H1 (cell line): ENCODE measurements around the gene KRTAP3-2. TPM values are rescaled to one million over a fixed set of nuclear protein-coding genes. Genes with fewer than 3 reads are reported as not detected.
A peak's percentile ranks its signal among the peaks of the same experiment; 100 is the strongest.

Source experiments
- CTCF ChIA-PET: fragments of 300-600 bp; sonication (Branson Sonifier 250); formaldehyde crosslinking; loops from one replicate; lab custom pipeline; 2021; ENCODE audit not compliant: partially characterized antibody; lab: Charles Lee
- POLR2A ChIA-PET: fragments of 300-600 bp; sonication (Branson Sonifier 250); formaldehyde crosslinking; loops from one replicate; lab custom pipeline; 2021; ENCODE audit warnings: inconsistent platforms; ENCODE audit not compliant: partially characterized antibody; lab: Charles Lee
- DNase-seq, 2 experiments: peaks; one replicate each; pipeline versions ENCODE4 v3.0.0 to v3.0.0-alpha.2; 2010 to 2022; ENCODE audit warnings: low spot score in 2 of 2, low read depth in 1 of 2, mixed read lengths in 1 of 2
- FAIRE-seq: peaks from 2 replicates; lab custom pipeline; 2011; peaks lifted over from hg19 to GRCh38; lab: Jason Lieb, UNC
- H2AFZ ChIP-seq: 2 replicates; pipeline ENCODE4 v1.8.1; 2012; ENCODE audit warnings: low read length, inconsistent platforms
- H2AK5ac ChIP-seq: 2 replicates; pipeline ENCODE4 v1.6.1; 2013; ENCODE audit warnings: low read depth, low read length
- H2BK120ac ChIP-seq: replicated peaks from 2 replicates; pipeline ENCODE3; 2013; ENCODE audit warnings: low read depth, low read length, inconsistent platforms
- H2BK12ac ChIP-seq: 2 replicates; pipeline ENCODE4 v1.6.1; 2013; ENCODE audit warnings: low read depth, low read length
- H2BK15ac ChIP-seq: 2 replicates; pipeline ENCODE4 v1.6.1; 2013; ENCODE audit warnings: low read length
- H2BK20ac ChIP-seq: 2 replicates; pipeline ENCODE4 v1.6.1; 2013; ENCODE audit warnings: low read length
- H2BK5ac ChIP-seq: 2 replicates; pipeline ENCODE4 v1.6.1; 2013; ENCODE audit warnings: low read depth, low read length
- H3K14ac ChIP-seq: 2 replicates; pipeline ENCODE4 v1.6.1; 2013; ENCODE audit warnings: inconsistent platforms; ENCODE audit not compliant: insufficient read length
- H3K18ac ChIP-seq: 2 replicates; pipeline ENCODE4 v1.6.1; 2013; ENCODE audit warnings: low read length; ENCODE audit errors: extremely low read depth
- H3K23ac ChIP-seq: 2 replicates; pipeline ENCODE4 v1.6.1; 2013; ENCODE audit warnings: inconsistent platforms; ENCODE audit not compliant: insufficient read length
- H3K23me2 ChIP-seq: 2 replicates; pipeline ENCODE4 v1.6.1; 2013; ENCODE audit warnings: low read depth, low read length
- H3K27ac ChIP-seq: 2 replicates; pipeline ENCODE4 v1.6.1; 2011; ENCODE audit warnings: low read depth, low read length, inconsistent platforms
- H3K27me3 ChIP-seq, 4 experiments: replicated peaks in 1 of 4; 1 replicate in 1 of 4; 2 replicates in 3 of 4; pipeline versions ENCODE4 v1.6.1 to v1.8.1; 2011 to 2013; ENCODE audit warnings: low read length in 3 of 4, mild to moderate bottlenecking in 3 of 4, inconsistent platforms in 2 of 4, mixed read lengths in 2 of 4, moderate library complexity in 1 of 4; ENCODE audit not compliant: control insufficient read depth in 3 of 4, insufficient read depth in 3 of 4; ENCODE audit errors: extremely low read depth in 1 of 4
- H3K36me3 ChIP-seq, 4 experiments: 2 replicates each; pipeline versions ENCODE4 v1.6.1 to v1.8.1; 2011 to 2013; ENCODE audit warnings: mild to moderate bottlenecking in 4 of 4, low read length in 3 of 4, moderate library complexity in 2 of 4, control low read depth in 1 of 4, inconsistent platforms in 1 of 4; ENCODE audit not compliant: insufficient read depth in 4 of 4, control insufficient read depth in 2 of 4
- H3K4ac ChIP-seq: replicated peaks from 2 replicates; pipeline ENCODE3; 2013; ENCODE audit warnings: low read length, low read depth, mixed read lengths, inconsistent platforms; ENCODE audit not compliant: insufficient read length
- H3K4me1 ChIP-seq, 4 experiments: replicated peaks in 1 of 4; 1 replicate in 1 of 4; 2 replicates in 3 of 4; pipeline versions ENCODE4 v1.6.1 to v1.8.1; 2011 to 2013; ENCODE audit warnings: low read length in 3 of 4, inconsistent platforms in 2 of 4, mixed read lengths in 1 of 4; ENCODE audit not compliant: insufficient read depth in 4 of 4, control insufficient read depth in 3 of 4
- H3K4me2 ChIP-seq, 2 experiments: 2 replicates each; pipeline versions ENCODE4 v1.6.1 to v1.8.1; 2011 to 2013; ENCODE audit warnings: low read depth in 2 of 2, low read length in 2 of 2, control low read depth in 1 of 2, inconsistent platforms in 1 of 2, mild to moderate bottlenecking in 1 of 2; ENCODE audit not compliant: insufficient read depth in 1 of 2
- H3K4me3 ChIP-seq, 4 experiments: fragments of 200-600, 300-600 bp in 1 of 4; sonication (generic), shearing (Covaris generic), sonication (Bioruptor Twin) in 1 of 4; 2 replicates each; pipeline versions ENCODE4 v1.5.1 to v1.8.1; 2011 to 2016; ENCODE audit warnings: low read length in 4 of 4, low read depth in 3 of 4, control low read depth in 2 of 4, inconsistent platforms in 2 of 4, mild to moderate bottlenecking in 2 of 4, mixed read lengths in 1 of 4, moderate library complexity in 1 of 4; ENCODE audit not compliant: insufficient read depth in 2 of 4; ENCODE audit errors: extremely low read depth in 1 of 4
- H3K56ac ChIP-seq: replicated peaks from 2 replicates; pipeline ENCODE3; 2013; ENCODE audit warnings: low read depth, mild to moderate bottlenecking, mixed read lengths, low read length, inconsistent platforms; ENCODE audit not compliant: insufficient read length
- H3K79me1 ChIP-seq: 2 replicates; pipeline ENCODE4 v1.6.1; 2013; ENCODE audit warnings: low read depth, low read length, control low read depth
- H3K79me2 ChIP-seq, 2 experiments: 2 replicates each; pipeline versions ENCODE4 v1.6.1 to v1.8.1; 2012 to 2013; ENCODE audit warnings: low read length in 2 of 2, mild to moderate bottlenecking in 2 of 2, inconsistent platforms in 1 of 2; ENCODE audit not compliant: insufficient read depth in 2 of 2, control insufficient read depth in 1 of 2
- H3K9ac ChIP-seq, 4 experiments: replicated peaks in 1 of 4; 1 replicate in 1 of 4; 2 replicates in 3 of 4; pipeline versions ENCODE4 v1.6.1 to v1.8.1; 2011 to 2013; ENCODE audit warnings: low read depth in 3 of 4, low read length in 3 of 4, control low read depth in 2 of 4, mild to moderate bottlenecking in 2 of 4, moderate library complexity in 2 of 4, inconsistent platforms in 1 of 4; ENCODE audit errors: extremely low read depth in 1 of 4
- H3K9me3 ChIP-seq, 2 experiments: 2 replicates each; pipeline versions ENCODE4 v1.6.1 to v1.8.1; 2012 to 2013; ENCODE audit warnings: mild to moderate bottlenecking in 2 of 2, moderate library complexity in 2 of 2, control low read depth in 1 of 2, inconsistent platforms in 1 of 2, low read depth in 1 of 2, low read length in 1 of 2, mixed read lengths in 1 of 2; ENCODE audit not compliant: insufficient read depth in 2 of 2
- H4K20me1 ChIP-seq, 2 experiments: replicated peaks in 1 of 2; 2 replicates each; pipeline versions ENCODE3 to v1.8.1; 2011 to 2013; ENCODE audit warnings: inconsistent platforms in 2 of 2, low read length in 2 of 2, mild to moderate bottlenecking in 1 of 2; ENCODE audit not compliant: insufficient read depth in 2 of 2, control insufficient read depth in 1 of 2
- H4K5ac ChIP-seq: 2 replicates; pipeline ENCODE4 v1.6.1; 2013; ENCODE audit warnings: low read length, low read depth, mixed read lengths, inconsistent platforms; ENCODE audit not compliant: insufficient read length
- H4K8ac ChIP-seq: 2 replicates; pipeline ENCODE4 v1.8.0; 2013; ENCODE audit warnings: mild to moderate bottlenecking, moderate library complexity, low read length, inconsistent platforms; ENCODE audit not compliant: insufficient read depth; ENCODE audit errors: extremely low read depth
- H4K91ac ChIP-seq: replicated peaks from 2 replicates; pipeline ENCODE3; 2013; ENCODE audit warnings: low read length, mixed read lengths, inconsistent platforms; ENCODE audit not compliant: insufficient read length
- BACH1 ChIP-seq: IDR thresholded peaks from 2 replicates; pipeline ENCODE4 v1.6.1; 2012; ENCODE audit warnings: low read length, improper control_type of control experiment
- CBX5 ChIP-seq: fragments of 300-800, 300-1000 bp; sonication (generic); IDR thresholded peaks from 2 replicates; pipeline ENCODE4 v1.7.1; 2016; ENCODE audit warnings: antibody characterized with exemption, low read length, low read depth
- KDM5A ChIP-seq: fragments of 200-600 bp; IDR thresholded peaks from 2 replicates; pipeline ENCODE4 v1.7.1; 2012; ENCODE audit warnings: mild to moderate bottlenecking, low read length, inconsistent platforms, mixed read lengths
- SIRT6 ChIP-seq: IDR thresholded peaks from one replicate; pipeline ENCODE4 v1.7.1; 2012; ENCODE audit warnings: low read length, inconsistent platforms
- WGBS, 2 experiments: shearing (Covaris generic) in 1 of 2; methylation state at CpG; one replicate each; pipeline versions ENCODE4 v1.1.6 to v1.1.7; 2013 to 2015; ENCODE audit warnings: low lambda C conversion rate in 2 of 2, mixed read lengths in 2 of 2, inconsistent platforms in 1 of 2, low coverage in 1 of 2, missing lambda C conversion rate in 1 of 2; ENCODE audit not compliant: insufficient replicate concordance in 2 of 2, insufficient coverage in 1 of 2, insufficient read length in 1 of 2; ENCODE audit errors: extremely low coverage in 1 of 2, missing lambda C conversion rate in 1 of 2; 5-methylcytosine and 5-hydroxymethylcytosine counted together
- polyA plus RNA-seq, 7 experiments: library from polyadenylated mRNA; depleted of rRNA in 3 of 7; stranded (reverse) in 5 of 7; unstranded in 2 of 7; fragments of >200 nt in 5 of 7; fragments of 200-250 nt in 2 of 7; gene quantifications; 1 replicate in 5 of 7; 2 replicates in 1 of 7; 4 replicates in 1 of 7; pipeline versions ENCODE4 v1.2.1 to v1.2.3, GENCODE V29; 2011 to 2013; ENCODE audit warnings: missing spikeins in 2 of 7, mixed read lengths in 2 of 7
- total RNA-seq: library from RNA; stranded (reverse); fragmentation: NEBNext Ultra II Directional; extraction: Animal tissue kit (Norgen Biotek cat#: 25700); gene quantifications from 2 replicates; pipeline ENCODE4 v1.2.1, GENCODE V29; 2021

The KRTAP3-2 gene
- total and polyA plus RNA-seq, 2 of the 8 experiments (the other 6 are each of a cell fraction or from before 2014, with no cell fraction given) = not detected

DNA sequence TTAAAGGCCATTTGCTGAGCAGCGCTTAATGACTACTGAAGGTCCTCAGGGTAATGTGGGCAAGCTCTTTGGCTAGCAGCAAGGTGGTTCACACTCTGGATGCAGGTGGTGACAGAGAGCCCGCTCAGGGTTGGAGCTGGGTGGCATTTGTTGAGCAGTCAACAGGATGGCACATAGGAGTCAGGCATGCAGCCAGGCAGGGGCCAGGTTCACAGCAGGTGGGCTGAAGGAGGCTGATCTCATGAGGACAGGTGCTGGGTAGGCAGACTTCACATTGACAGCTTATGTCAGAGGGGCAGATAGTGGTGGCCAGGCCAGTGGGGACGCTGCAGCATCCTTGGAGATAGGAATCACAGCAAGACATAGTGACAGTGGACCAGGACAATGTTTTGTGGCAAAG lies 4.7 kb upstream of the KRTAP3-2 start:
- H4K91ac ChIP-seq = no peak overlapping the region
- no peak overlapping the region for H4K5ac ChIP-seq
- H2AFZ ChIP-seq = no peak overlapping the region
- no peak overlapping the region for H2BK120ac ChIP-seq
- H3K14ac ChIP-seq = no peak overlapping the region
- FAIRE-seq = no peak
- no peaks in the 10 kb centered on the region for H3K79me2 ChIP-seq
- no peaks in the 10 kb centered on the region for H3K9me3 ChIP-seq
- H3K79me1 ChIP-seq = no peaks in the 10 kb centered on the region
- DNase-seq = no peak
- no peak overlapping the region for H2BK12ac ChIP-seq
- CTCF ChIA-PET = no interaction called here
- H2BK15ac ChIP-seq = no peak overlapping the region
- no peak overlapping the region for H3K4me3 ChIP-seq
- H3K23me2 ChIP-seq = no peaks in the 10 kb centered on the region
- POLR2A ChIA-PET = no interaction called here
- H3K23ac ChIP-seq = no peak overlapping the region
- H2AK5ac ChIP-seq = no peak overlapping the region
- no peak overlapping the region for H3K18ac ChIP-seq
- WGBS, 2 experiments = 95% methylated on average over 3 of the region's 3 CpGs; no CpG with 5 or more reads in 1 of the 2 experiments
- H3K27me3 ChIP-seq = no peaks in the 10 kb centered on the region
- TF ChIP-seq BACH1 (no peak), SIRT6 (no peak), KDM5A (no peak), CBX5 (no peak)
- TF ChIP-seq, all 59 proteins: peak for 0
- no peak overlapping the region for H3K4ac ChIP-seq
- no peak overlapping the region for H3K56ac ChIP-seq
- H3K4me2 ChIP-seq = no peak overlapping the region
- H4K20me1 ChIP-seq = no peaks in the 10 kb centered on the region
- 0 out of 2 replicates have a peak overlapping the region, but pooled peaks have one; percentile 11 for H4K8ac ChIP-seq
- H2BK5ac ChIP-seq = no peak overlapping the region
- H3K9ac ChIP-seq = no peak overlapping the region
- H3K4me1 ChIP-seq = peaks cover 0 to 8% (median 5%) of the 10 kb centered on the region in 4 experiments; a peak in 6 of 7 replicates
- H3K36me3 ChIP-seq = no peaks in the 10 kb centered on the region
- no peak overlapping the region for H2BK20ac ChIP-seq
- H3K27ac ChIP-seq = no peak overlapping the region
